22Rv1 (cell line): ENCODE results near the gene ITPKB.
A peak's percentile ranks its signal among the peaks of the same experiment; 100 is the strongest.

Experiments used
- H3K27ac ChIP-seq: fragments of 450-650 bp; 2 replicates; pipeline ENCODE4 v1.5.1; 2017
- ZFX ChIP-seq: fragments of 450-650 bp; IDR thresholded peaks from 2 replicates; pipeline ENCODE4 v1.6.1; 2017; ENCODE audit warnings: antibody characterized with exemption, borderline replicate concordance
- TF ChIP-seq, protein P1 (sequence below): fragments of 450-650 bp; IDR thresholded peaks from 2 replicates; pipeline ENCODE4 v1.5.1; 2017; ENCODE audit warnings: mild to moderate bottlenecking

ITPKB gene

DNA sequence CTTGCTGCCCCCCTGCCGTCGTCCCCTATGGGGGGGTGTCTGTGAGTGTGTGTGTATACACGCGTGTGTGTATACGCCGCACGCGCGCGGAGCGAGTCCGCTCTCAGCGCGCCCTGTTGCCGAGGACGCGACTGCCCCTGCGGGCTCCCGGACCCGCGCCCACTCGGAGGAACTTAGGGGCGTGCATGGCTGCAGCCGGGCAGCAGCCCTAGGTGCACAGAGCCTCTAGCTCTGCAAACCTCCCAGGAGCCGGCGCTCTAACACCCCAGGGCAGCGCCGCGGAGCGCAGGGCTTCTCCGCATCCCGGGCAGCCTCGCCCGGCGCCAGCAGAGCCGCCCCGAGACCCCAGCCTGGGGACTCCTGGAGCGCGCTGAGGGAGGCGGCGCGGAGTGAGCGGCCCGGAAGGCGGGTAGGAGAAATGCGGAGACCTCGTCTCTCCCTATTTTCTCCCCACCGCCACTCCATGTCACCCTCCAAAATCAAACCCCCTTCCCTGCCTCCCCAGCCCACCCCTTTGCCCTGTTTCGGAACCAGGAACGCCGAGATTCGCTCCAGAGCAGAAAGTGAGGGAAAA lies 574 bp downstream of the ITPKB start:
- TF ChIP-seq, protein P1, sequence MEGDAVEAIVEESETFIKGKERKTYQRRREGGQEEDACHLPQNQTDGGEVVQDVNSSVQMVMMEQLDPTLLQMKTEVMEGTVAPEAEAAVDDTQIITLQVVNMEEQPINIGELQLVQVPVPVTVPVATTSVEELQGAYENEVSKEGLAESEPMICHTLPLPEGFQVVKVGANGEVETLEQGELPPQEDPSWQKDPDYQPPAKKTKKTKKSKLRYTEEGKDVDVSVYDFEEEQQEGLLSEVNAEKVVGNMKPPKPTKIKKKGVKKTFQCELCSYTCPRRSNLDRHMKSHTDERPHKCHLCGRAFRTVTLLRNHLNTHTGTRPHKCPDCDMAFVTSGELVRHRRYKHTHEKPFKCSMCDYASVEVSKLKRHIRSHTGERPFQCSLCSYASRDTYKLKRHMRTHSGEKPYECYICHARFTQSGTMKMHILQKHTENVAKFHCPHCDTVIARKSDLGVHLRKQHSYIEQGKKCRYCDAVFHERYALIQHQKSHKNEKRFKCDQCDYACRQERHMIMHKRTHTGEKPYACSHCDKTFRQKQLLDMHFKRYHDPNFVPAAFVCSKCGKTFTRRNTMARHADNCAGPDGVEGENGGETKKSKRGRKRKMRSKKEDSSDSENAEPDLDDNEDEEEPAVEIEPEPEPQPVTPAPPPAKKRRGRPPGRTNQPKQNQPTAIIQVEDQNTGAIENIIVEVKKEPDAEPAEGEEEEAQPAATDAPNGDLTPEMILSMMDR = peak; percentile 8; the same call in 1 of the 2 replicates
- no peak for TF ChIP-seq ZFX
- peak overlapping the region; percentile 78 for H3K27ac ChIP-seq

DNA sequence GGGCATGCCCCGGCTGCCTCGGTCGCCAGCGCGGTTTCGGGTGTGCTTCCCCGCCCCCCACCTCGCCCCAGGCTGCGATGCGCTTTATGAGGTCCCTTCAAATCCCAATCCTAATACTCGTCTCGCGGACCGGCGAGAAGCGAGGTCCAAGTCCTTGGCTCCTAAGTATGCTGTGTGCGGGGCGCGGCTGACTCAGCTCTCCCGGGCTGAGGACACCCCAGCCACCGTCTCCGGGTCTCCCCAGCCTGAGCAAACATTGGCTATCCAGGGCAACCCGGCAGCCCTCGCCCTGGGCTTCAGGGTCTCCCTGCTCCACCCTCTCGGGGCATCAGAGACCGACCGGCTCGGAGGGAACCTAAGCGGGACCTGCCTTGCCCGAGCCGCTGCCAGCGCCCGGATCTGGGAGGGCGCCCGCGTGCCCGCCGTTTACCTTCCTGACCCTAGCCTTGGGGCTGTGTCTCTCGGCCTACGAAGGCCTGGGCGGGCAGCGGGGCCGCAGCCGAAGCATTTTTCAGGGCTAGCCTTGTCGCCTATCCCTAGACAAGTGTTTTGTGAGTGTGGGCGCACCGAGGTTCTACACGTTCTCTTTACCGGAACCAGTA lies 1.2 kb downstream of the ITPKB start:
- H3K27ac ChIP-seq = peak overlapping the region; percentile 78; the same call in 1 of the 2 replicates
- TF ChIP-seq, protein P1 = no peak
- no peak for TF ChIP-seq ZFX

GRCh38 chr1:226736908-226737818 lies 1.9 kb downstream of the ITPKB start:
- TF ChIP-seq ZFX = no peak
- TF ChIP-seq, protein P1 = no peak
- H3K27ac ChIP-seq = no peak overlapping the region

DNA sequence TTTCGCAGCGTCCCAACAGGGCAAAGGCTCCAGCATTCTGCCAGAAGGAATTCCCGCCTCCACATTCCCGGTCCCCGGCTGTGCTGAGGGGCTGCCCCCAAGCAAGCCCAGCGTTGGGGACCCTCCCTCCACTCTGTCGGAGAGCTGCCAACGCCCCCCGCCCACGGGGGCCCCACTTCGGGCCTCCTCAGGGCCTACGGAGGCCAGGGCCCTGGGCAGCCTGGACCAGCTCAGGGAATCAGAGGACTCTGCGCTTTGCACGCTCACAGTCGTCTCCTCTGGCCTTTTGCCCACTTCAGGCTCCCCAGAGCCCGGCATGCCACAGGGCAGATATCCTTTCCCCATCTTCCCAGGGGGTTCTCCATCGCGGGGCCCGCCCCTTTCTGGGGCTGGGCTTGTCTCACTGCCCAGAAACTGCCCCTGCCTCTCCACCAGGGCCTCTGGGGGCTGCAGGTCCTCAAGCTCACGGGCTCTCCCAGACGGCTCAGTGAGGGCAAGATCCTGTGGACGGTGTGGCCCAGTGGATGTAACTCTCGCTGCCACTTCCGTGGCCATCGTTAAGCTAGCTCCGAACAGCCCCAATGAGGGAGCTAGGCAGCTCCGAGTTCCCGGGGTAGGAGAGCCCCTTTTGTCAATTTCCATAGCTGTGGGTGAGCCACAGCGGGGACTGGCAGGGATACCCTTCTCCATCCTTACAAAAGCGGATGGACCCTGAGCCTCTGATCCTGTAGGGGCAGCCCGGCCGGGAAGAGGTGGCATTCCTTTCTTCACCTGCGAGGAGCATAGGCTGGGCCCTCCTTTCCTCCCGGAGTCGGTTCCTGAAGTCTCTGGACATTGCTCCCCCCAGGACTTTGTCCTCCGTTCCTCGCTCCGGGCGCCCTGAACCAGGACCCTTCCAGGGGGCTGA lies 2.8 kb downstream of the ITPKB start:
- TF ChIP-seq, protein P1 = no peak
- TF ChIP-seq ZFX = no peak
- H3K27ac ChIP-seq = no peak overlapping the region

DNA sequence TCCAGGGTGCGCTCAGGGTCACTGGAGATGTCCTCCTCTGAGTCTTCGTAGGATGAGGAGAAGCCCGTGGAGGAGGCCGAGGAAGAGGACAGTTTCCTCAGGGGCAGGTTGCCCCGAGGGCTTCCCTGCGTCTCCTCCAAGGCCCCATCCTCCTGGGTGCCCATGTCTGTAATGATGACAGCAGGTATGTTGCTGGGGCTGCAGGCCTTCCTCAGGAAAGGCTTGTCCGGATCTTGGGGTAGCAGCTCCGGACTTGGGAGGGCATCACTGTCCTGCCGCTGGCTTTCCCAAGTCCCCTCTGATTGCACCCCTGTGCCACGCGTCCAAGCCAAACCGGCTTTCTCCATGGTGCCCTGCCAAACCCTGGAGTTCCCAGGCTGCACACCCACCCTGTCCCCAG lies 3.5 kb downstream of the ITPKB start:
- TF ChIP-seq, protein P1 = no peak
- TF ChIP-seq ZFX = no peak
- no peak overlapping the region for H3K27ac ChIP-seq

- TF ChIP-seq, protein P1 = no peak
- no peak for TF ChIP-seq ZFX
- H3K27ac ChIP-seq = no peak overlapping the region
Measured at GRCh38 chr1:226734611-226735153, 4.4 kb downstream of the ITPKB start.
